H1 (cell line): Measurements from ENCODE around the gene CEP135. TPM values are rescaled to one million over a fixed set of nuclear protein-coding genes. Genes with fewer than 3 reads are reported as not detected.

Experiments
- CTCF ChIA-PET: fragments of 300-600 bp; sonication (Branson Sonifier 250); formaldehyde crosslinking; loops from one replicate; lab custom pipeline; 2021; ENCODE audit not compliant: partially characterized antibody; lab: Charles Lee
- POLR2A ChIA-PET: fragments of 300-600 bp; sonication (Branson Sonifier 250); formaldehyde crosslinking; loops from one replicate; lab custom pipeline; 2021; ENCODE audit warnings: inconsistent platforms; ENCODE audit not compliant: partially characterized antibody; lab: Charles Lee
- DNase-seq, 2 experiments: peaks; one replicate each; pipeline versions ENCODE4 v3.0.0 to v3.0.0-alpha.2; 2010 to 2022; ENCODE audit warnings: low spot score in 2 of 2, low read depth in 1 of 2, mixed read lengths in 1 of 2
- FAIRE-seq: peaks from 2 replicates; lab custom pipeline; 2011; peaks lifted over from hg19 to GRCh38; lab: Jason Lieb, UNC
- H2AFZ ChIP-seq: 2 replicates; pipeline ENCODE4 v1.8.1; 2012; ENCODE audit warnings: low read length, inconsistent platforms
- H2AK5ac ChIP-seq: 2 replicates; pipeline ENCODE4 v1.6.1; 2013; ENCODE audit warnings: low read depth, low read length
- H2BK120ac ChIP-seq: replicated peaks from 2 replicates; pipeline ENCODE3; 2013; ENCODE audit warnings: low read depth, low read length, inconsistent platforms
- H2BK12ac ChIP-seq: 2 replicates; pipeline ENCODE4 v1.6.1; 2013; ENCODE audit warnings: low read depth, low read length
- H2BK15ac ChIP-seq: 2 replicates; pipeline ENCODE4 v1.6.1; 2013; ENCODE audit warnings: low read length
- H2BK20ac ChIP-seq: 2 replicates; pipeline ENCODE4 v1.6.1; 2013; ENCODE audit warnings: low read length
- H2BK5ac ChIP-seq: 2 replicates; pipeline ENCODE4 v1.6.1; 2013; ENCODE audit warnings: low read depth, low read length
- H3K14ac ChIP-seq: 2 replicates; pipeline ENCODE4 v1.6.1; 2013; ENCODE audit warnings: inconsistent platforms; ENCODE audit not compliant: insufficient read length
- H3K18ac ChIP-seq: 2 replicates; pipeline ENCODE4 v1.6.1; 2013; ENCODE audit warnings: low read length; ENCODE audit errors: extremely low read depth
- H3K23ac ChIP-seq: 2 replicates; pipeline ENCODE4 v1.6.1; 2013; ENCODE audit warnings: inconsistent platforms; ENCODE audit not compliant: insufficient read length
- H3K23me2 ChIP-seq: 2 replicates; pipeline ENCODE4 v1.6.1; 2013; ENCODE audit warnings: low read depth, low read length
- H3K27ac ChIP-seq: 2 replicates; pipeline ENCODE4 v1.6.1; 2011; ENCODE audit warnings: low read depth, low read length, inconsistent platforms
- H3K27me3 ChIP-seq, 4 experiments: replicated peaks in 1 of 4; 1 replicate in 1 of 4; 2 replicates in 3 of 4; pipeline versions ENCODE4 v1.6.1 to v1.8.1; 2011 to 2013; ENCODE audit warnings: low read length in 3 of 4, mild to moderate bottlenecking in 3 of 4, inconsistent platforms in 2 of 4, mixed read lengths in 2 of 4, moderate library complexity in 1 of 4; ENCODE audit not compliant: control insufficient read depth in 3 of 4, insufficient read depth in 3 of 4; ENCODE audit errors: extremely low read depth in 1 of 4
- H3K36me3 ChIP-seq, 4 experiments: 2 replicates each; pipeline versions ENCODE4 v1.6.1 to v1.8.1; 2011 to 2013; ENCODE audit warnings: mild to moderate bottlenecking in 4 of 4, low read length in 3 of 4, moderate library complexity in 2 of 4, control low read depth in 1 of 4, inconsistent platforms in 1 of 4; ENCODE audit not compliant: insufficient read depth in 4 of 4, control insufficient read depth in 2 of 4
- H3K4ac ChIP-seq: replicated peaks from 2 replicates; pipeline ENCODE3; 2013; ENCODE audit warnings: low read length, low read depth, mixed read lengths, inconsistent platforms; ENCODE audit not compliant: insufficient read length
- H3K4me1 ChIP-seq, 4 experiments: replicated peaks in 1 of 4; 1 replicate in 1 of 4; 2 replicates in 3 of 4; pipeline versions ENCODE4 v1.6.1 to v1.8.1; 2011 to 2013; ENCODE audit warnings: low read length in 3 of 4, inconsistent platforms in 2 of 4, mixed read lengths in 1 of 4; ENCODE audit not compliant: insufficient read depth in 4 of 4, control insufficient read depth in 3 of 4
- H3K4me2 ChIP-seq, 2 experiments: 2 replicates each; pipeline versions ENCODE4 v1.6.1 to v1.8.1; 2011 to 2013; ENCODE audit warnings: low read depth in 2 of 2, low read length in 2 of 2, control low read depth in 1 of 2, inconsistent platforms in 1 of 2, mild to moderate bottlenecking in 1 of 2; ENCODE audit not compliant: insufficient read depth in 1 of 2
- H3K4me3 ChIP-seq, 4 experiments: fragments of 200-600, 300-600 bp in 1 of 4; sonication (generic), shearing (Covaris generic), sonication (Bioruptor Twin) in 1 of 4; 2 replicates each; pipeline versions ENCODE4 v1.5.1 to v1.8.1; 2011 to 2016; ENCODE audit warnings: low read length in 4 of 4, low read depth in 3 of 4, control low read depth in 2 of 4, inconsistent platforms in 2 of 4, mild to moderate bottlenecking in 2 of 4, mixed read lengths in 1 of 4, moderate library complexity in 1 of 4; ENCODE audit not compliant: insufficient read depth in 2 of 4; ENCODE audit errors: extremely low read depth in 1 of 4
- H3K56ac ChIP-seq: replicated peaks from 2 replicates; pipeline ENCODE3; 2013; ENCODE audit warnings: low read depth, mild to moderate bottlenecking, mixed read lengths, low read length, inconsistent platforms; ENCODE audit not compliant: insufficient read length
- H3K79me1 ChIP-seq: 2 replicates; pipeline ENCODE4 v1.6.1; 2013; ENCODE audit warnings: low read depth, low read length, control low read depth
- H3K79me2 ChIP-seq, 2 experiments: 2 replicates each; pipeline versions ENCODE4 v1.6.1 to v1.8.1; 2012 to 2013; ENCODE audit warnings: low read length in 2 of 2, mild to moderate bottlenecking in 2 of 2, inconsistent platforms in 1 of 2; ENCODE audit not compliant: insufficient read depth in 2 of 2, control insufficient read depth in 1 of 2
- H3K9ac ChIP-seq, 4 experiments: replicated peaks in 1 of 4; 1 replicate in 1 of 4; 2 replicates in 3 of 4; pipeline versions ENCODE4 v1.6.1 to v1.8.1; 2011 to 2013; ENCODE audit warnings: low read depth in 3 of 4, low read length in 3 of 4, control low read depth in 2 of 4, mild to moderate bottlenecking in 2 of 4, moderate library complexity in 2 of 4, inconsistent platforms in 1 of 4; ENCODE audit errors: extremely low read depth in 1 of 4
- H3K9me3 ChIP-seq, 2 experiments: 2 replicates each; pipeline versions ENCODE4 v1.6.1 to v1.8.1; 2012 to 2013; ENCODE audit warnings: mild to moderate bottlenecking in 2 of 2, moderate library complexity in 2 of 2, control low read depth in 1 of 2, inconsistent platforms in 1 of 2, low read depth in 1 of 2, low read length in 1 of 2, mixed read lengths in 1 of 2; ENCODE audit not compliant: insufficient read depth in 2 of 2
- H4K20me1 ChIP-seq, 2 experiments: replicated peaks in 1 of 2; 2 replicates each; pipeline versions ENCODE3 to v1.8.1; 2011 to 2013; ENCODE audit warnings: inconsistent platforms in 2 of 2, low read length in 2 of 2, mild to moderate bottlenecking in 1 of 2; ENCODE audit not compliant: insufficient read depth in 2 of 2, control insufficient read depth in 1 of 2
- H4K5ac ChIP-seq: 2 replicates; pipeline ENCODE4 v1.6.1; 2013; ENCODE audit warnings: low read length, low read depth, mixed read lengths, inconsistent platforms; ENCODE audit not compliant: insufficient read length
- H4K8ac ChIP-seq: 2 replicates; pipeline ENCODE4 v1.8.0; 2013; ENCODE audit warnings: mild to moderate bottlenecking, moderate library complexity, low read length, inconsistent platforms; ENCODE audit not compliant: insufficient read depth; ENCODE audit errors: extremely low read depth
- H4K91ac ChIP-seq: replicated peaks from 2 replicates; pipeline ENCODE3; 2013; ENCODE audit warnings: low read length, mixed read lengths, inconsistent platforms; ENCODE audit not compliant: insufficient read length
- BACH1 ChIP-seq: IDR thresholded peaks from 2 replicates; pipeline ENCODE4 v1.6.1; 2012; ENCODE audit warnings: low read length, improper control_type of control experiment
- CTBP2 ChIP-seq: IDR thresholded peaks from 2 replicates; pipeline ENCODE4 v1.7.0; 2011; ENCODE audit warnings: borderline replicate concordance, mild to moderate bottlenecking, moderate library complexity, mixed read lengths, low read length; ENCODE audit not compliant: insufficient read depth, insufficient read length
- JUN ChIP-seq: IDR thresholded peaks from 2 replicates; pipeline ENCODE4 v1.6.1; 2011; ENCODE audit warnings: low read depth, mild to moderate bottlenecking, improper control_type of control experiment, low read length
- KDM5A ChIP-seq: fragments of 200-600 bp; IDR thresholded peaks from 2 replicates; pipeline ENCODE4 v1.7.1; 2012; ENCODE audit warnings: mild to moderate bottlenecking, low read length, inconsistent platforms, mixed read lengths
- PHF8 ChIP-seq: fragments of 200-600 bp; sonication (generic); conservative IDR thresholded peaks from 2 replicates; pipeline ENCODE4 v1.7.1; 2012; ENCODE audit warnings: low read depth, mild to moderate bottlenecking, inconsistent platforms, low read length, moderate library complexity
- SP4 ChIP-seq: IDR thresholded peaks from 2 replicates; pipeline ENCODE4 v1.6.1; 2012; ENCODE audit warnings: low read length, inconsistent platforms
- TAF7 ChIP-seq: optimal IDR thresholded peaks from 2 replicates; pipeline ENCODE3; 2011; ENCODE audit warnings: low read depth, mild to moderate bottlenecking, inconsistent platforms, low read length, moderate library complexity, borderline replicate concordance
- WGBS, 2 experiments: shearing (Covaris generic) in 1 of 2; methylation state at CpG; one replicate each; pipeline versions ENCODE4 v1.1.6 to v1.1.7; 2013 to 2015; ENCODE audit warnings: low lambda C conversion rate in 2 of 2, mixed read lengths in 2 of 2, inconsistent platforms in 1 of 2, low coverage in 1 of 2, missing lambda C conversion rate in 1 of 2; ENCODE audit not compliant: insufficient replicate concordance in 2 of 2, insufficient coverage in 1 of 2, insufficient read length in 1 of 2; ENCODE audit errors: extremely low coverage in 1 of 2, missing lambda C conversion rate in 1 of 2; 5-methylcytosine and 5-hydroxymethylcytosine counted together
- polyA plus RNA-seq, 7 experiments: library from polyadenylated mRNA; depleted of rRNA in 3 of 7; stranded (reverse) in 5 of 7; unstranded in 2 of 7; fragments of >200 nt in 5 of 7; fragments of 200-250 nt in 2 of 7; gene quantifications; 1 replicate in 5 of 7; 2 replicates in 1 of 7; 4 replicates in 1 of 7; pipeline versions ENCODE4 v1.2.1 to v1.2.3, GENCODE V29; 2011 to 2013; ENCODE audit warnings: missing spikeins in 2 of 7, mixed read lengths in 2 of 7
- total RNA-seq: library from RNA; stranded (reverse); fragmentation: NEBNext Ultra II Directional; extraction: Animal tissue kit (Norgen Biotek cat#: 25700); gene quantifications from 2 replicates; pipeline ENCODE4 v1.2.1, GENCODE V29; 2021

Gene CEP135
- total and polyA plus RNA-seq, 2 of the 8 experiments (the other 6 are each of a cell fraction or from before 2014, with no cell fraction given), result 2.7 to 14.5 TPM

GRCh38 chr4:55980725-55981124, 32.0 kb downstream of the CEP135 start:
- Histone ChIP-seq H4K20me1 (no peaks in the 10 kb centered on the region), H2BK120ac (no peak overlapping the region), H3K23me2 (no peaks in the 10 kb centered on the region), H3K27me3 (peaks cover 0 to 1% (median 0%) of the 10 kb centered on the region in 4 experiments; a peak in 1 of 7 replicates), H3K14ac (no peak overlapping the region), H3K23ac (no peak overlapping the region), H3K4me3 (no peak overlapping the region), H2AFZ (no peak overlapping the region), H3K79me1 (no peaks in the 10 kb centered on the region), H2BK12ac (no peak overlapping the region), H3K27ac (no peak overlapping the region), H3K4ac (no peak overlapping the region), H3K36me3 (peaks cover 0 to 18% (median 0%) of the 10 kb centered on the region in 4 experiments; a peak in 2 of 8 replicates), H3K18ac (no peak overlapping the region), H3K79me2 (no peaks in the 10 kb centered on the region), H4K5ac (no peak overlapping the region), H2BK20ac (no peak overlapping the region), H4K8ac (no peak overlapping the region), H3K4me2 (no peak overlapping the region), H2BK5ac (no peak overlapping the region), H2BK15ac (no peak overlapping the region), H3K9me3 (no peaks in the 10 kb centered on the region), H4K91ac (no peak overlapping the region), H3K56ac (no peak overlapping the region), H2AK5ac (no peak overlapping the region), H3K4me1 (no peaks in the 10 kb centered on the region), H3K9ac (no peak overlapping the region)
- TF ChIP-seq CTBP2, result no peak
- TF ChIP-seq TAF7, result no peak
- no peak for TF ChIP-seq KDM5A
- TF ChIP-seq PHF8, result no peak
- no peak for TF ChIP-seq BACH1
- TF ChIP-seq SP4, result no peak
- no peak for TF ChIP-seq JUN
- DNase-seq (no peak), FAIRE-seq (no peak)
- POLR2A ChIA-PET, result interaction anchor here (1.2 kb wide), 1 partner anchor 89 kb away, joined by 3 read pairs; no protein-coding TSS in a partner anchor
- WGBS, 2 experiments, result 92% methylated on average over 3 of the region's 3 CpGs; no CpG with 5 or more reads in 1 of the 2 experiments
- CTCF ChIA-PET, result no interaction called here
